Panc1 (cell line): ENCODE measurements around the gene HERC3. TPM values are rescaled to one million over a fixed set of nuclear protein-coding genes. Genes with fewer than 3 reads are reported as not detected.

Source experiments
- ATAC-seq: fragments of 200-7000 bp; cut with Tn5 transposase; 2 replicates; pipeline ENCODE4 v1.9.1; 2020; ENCODE audit warnings: mild to moderate bottlenecking, moderate library complexity
- BruUV-seq: library from RNA; stranded (reverse); fragments of 400-500 nt; replicated peaks from 2 replicates; lab custom pipeline; 2021; lab: Mats Ljungman, UMichigan
- CTCF ChIA-PET: fragments of 300-600 bp; sonication (Branson Sonifier 250); formaldehyde crosslinking; loops from one replicate; lab custom pipeline; 2022; ENCODE audit warnings: antibody characterized with exemption; lab: Charles Lee
- POLR2A ChIA-PET: fragments of 300-600 bp; sonication (Branson Sonifier 250); formaldehyde crosslinking; loops from one replicate; lab custom pipeline; 2022; ENCODE audit warnings: antibody characterized with exemption; lab: Charles Lee
- DNase-seq: peaks from one replicate; pipeline ENCODE4 v3.0.0-alpha.2; 2010; ENCODE audit warnings: low read depth, low spot score
- H3K27ac ChIP-seq: 2 replicates; pipeline ENCODE4 v1.5.1; 2011; ENCODE audit warnings: mild to moderate bottlenecking, low read length, inconsistent platforms
- H3K27me3 ChIP-seq: fragments of 200-500 bp; sonication (Bioruptor generic); 2 replicates; pipeline ENCODE4 v1.6.0; 2014; ENCODE audit warnings: low read length, inconsistent platforms; ENCODE audit not compliant: control insufficient read depth, insufficient read depth
- H3K36me3 ChIP-seq: fragments of 200-500 bp; sonication (Bioruptor generic); 2 replicates; pipeline ENCODE4 v1.5.1; 2014; ENCODE audit warnings: inconsistent platforms, mild to moderate bottlenecking, low read length, moderate library complexity; ENCODE audit not compliant: control insufficient read depth, insufficient read depth
- H3K4me1 ChIP-seq: 2 replicates; pipeline ENCODE4 v1.5.1; 2011; ENCODE audit warnings: inconsistent platforms, mild to moderate bottlenecking, low read length, moderate library complexity; ENCODE audit not compliant: control insufficient read depth, insufficient read depth
- H3K4me3 ChIP-seq, 2 experiments: 2 replicates each; pipeline ENCODE4 v1.5.1; 2011 to 2012; ENCODE audit warnings: low read depth in 2 of 2, low read length in 2 of 2, mild to moderate bottlenecking in 2 of 2, inconsistent platforms in 1 of 2, moderate library complexity in 1 of 2
- H3K9me3 ChIP-seq: fragments of 200-500 bp; sonication (Bioruptor generic); 2 replicates; pipeline ENCODE4 v1.5.1; 2014; ENCODE audit warnings: low read depth, mild to moderate bottlenecking, inconsistent platforms, low read length, moderate library complexity; ENCODE audit not compliant: control insufficient read depth, insufficient read depth
- CTCF ChIP-seq: fragments of 450-650 bp; IDR thresholded peaks from 2 replicates; pipeline ENCODE4 v1.5.1; 2017; ENCODE audit warnings: mild to moderate bottlenecking
- POLR2AphosphoS5 ChIP-seq: IDR thresholded peaks from 2 replicates; pipeline ENCODE4 v1.6.1; 2012; ENCODE audit warnings: mild to moderate bottlenecking, low read depth, low read length, moderate library complexity
- REST ChIP-seq, 2 experiments: IDR thresholded peaks; 2 replicates each; pipeline ENCODE4 v1.6.1; 2011 to 2012; ENCODE audit warnings: low read depth in 2 of 2, control low read depth in 1 of 2, low read length in 1 of 2, mild to moderate bottlenecking in 1 of 2, moderate library complexity in 1 of 2; ENCODE audit not compliant: insufficient read depth in 1 of 2
- SIN3A ChIP-seq: IDR thresholded peaks from 2 replicates; pipeline ENCODE4 v1.6.1; 2012; ENCODE audit warnings: low read depth, mild to moderate bottlenecking, low read length, moderate library complexity, borderline replicate concordance; ENCODE audit not compliant: insufficient read depth
- TCF7L2 ChIP-seq: IDR thresholded peaks from 2 replicates; pipeline ENCODE4 v1.6.1; 2011; ENCODE audit warnings: mild to moderate bottlenecking, low read depth, low read length, inconsistent platforms
- in situ Hi-C: cut with HindIII; loops from 2 replicates; pipeline ENCODE4 v1.10.0; 2016; ENCODE audit warnings: low sequenced_read_pairs, low pct_unique_long_range_greater_than_20kb
- intact Hi-C: fragments of 100-400 bp; cut with micrococcal nuclease; formaldehyde crosslinking; loops from one replicate; pipeline ENCODE4 v1.10.0; 2022; ENCODE audit not compliant: unreplicated experiment
- total RNA-seq: library from RNA; stranded (reverse); gene quantifications from one replicate; pipeline ENCODE4 v1.2.1, GENCODE V29; 2021; ENCODE audit not compliant: unreplicated experiment

The HERC3 gene
- total RNA-seq, 1 experiment from 2014 or later, result 1.1 TPM

- BruUV-seq, result no TSS peak
- Histone ChIP-seq H3K27ac (no peak overlapping the region), H3K4me1 (no peaks in the 10 kb centered on the region), H3K27me3 (no peaks in the 10 kb centered on the region), H3K4me3 (no peak overlapping the region), H3K9me3 (no peaks in the 10 kb centered on the region), H3K36me3 (no peaks in the 10 kb centered on the region)
- ATAC-seq, result no peak
- POLR2A ChIA-PET, result no interaction called here
- DNase-seq, result no peak
- TF ChIP-seq REST (IDR thresholded peaks at IDR 0.05; ENCODE audit: insufficient read depth in 1 of 2, low read depth in 2 of 2, low read length in 1 of 2) (no peak), POLR2AphosphoS5 (no peak), CTCF (no peak), TCF7L2 (no peak)
- intact Hi-C loops, result no loop called here
- CTCF ChIA-PET, result no interaction called here
- in situ Hi-C loops, result no loop called here
Measured at GRCh38 chr4:88731381-88731780, 139.1 kb downstream of the HERC3 start.

GRCh38 chr4:88732714-88733368 is 140.6 kb downstream of the HERC3 start:
- no peaks in the 10 kb centered on the region for H3K4me1 ChIP-seq
- no peak overlapping the region for H3K4me3 ChIP-seq
- intact Hi-C loops (no loop called here), in situ Hi-C loops (no loop called here)
- no TSS peak for BruUV-seq
- TF ChIP-seq CTCF, result no peak
- no peak for TF ChIP-seq REST (IDR thresholded peaks at IDR 0.05; ENCODE audit: insufficient read depth in 1 of 2, low read depth in 2 of 2, low read length in 1 of 2)
- no peak for TF ChIP-seq TCF7L2
- TF ChIP-seq SIN3A, result no peak
- TF ChIP-seq POLR2AphosphoS5, result no peak
- no peaks in the 10 kb centered on the region for H3K27me3 ChIP-seq
- no peak for ATAC-seq
- no peak overlapping the region for H3K27ac ChIP-seq
- POLR2A ChIA-PET, result no interaction called here
- CTCF ChIA-PET, result no interaction called here
- no peak for DNase-seq
- no peaks in the 10 kb centered on the region for H3K36me3 ChIP-seq
- no peaks in the 10 kb centered on the region for H3K9me3 ChIP-seq
